MM.1S (cell line): ENCODE measurements around the gene RASA1.

ENCODE experiments used
- EZH2phosphoT487 ChIP-seq: fragments of 300-600 bp; sonication (generic); IDR thresholded peaks from 2 replicates; pipeline ENCODE4 v1.6.1; 2018; ENCODE audit warnings: antibody characterized with exemption, low read length
- TF ChIP-seq, protein P1 (sequence below): fragments of 300-600 bp; sonication (generic); IDR thresholded peaks from 2 replicates; pipeline ENCODE4 v1.5.1; 2016; ENCODE audit warnings: antibody characterized with exemption, low read length, mixed read lengths

DNA sequence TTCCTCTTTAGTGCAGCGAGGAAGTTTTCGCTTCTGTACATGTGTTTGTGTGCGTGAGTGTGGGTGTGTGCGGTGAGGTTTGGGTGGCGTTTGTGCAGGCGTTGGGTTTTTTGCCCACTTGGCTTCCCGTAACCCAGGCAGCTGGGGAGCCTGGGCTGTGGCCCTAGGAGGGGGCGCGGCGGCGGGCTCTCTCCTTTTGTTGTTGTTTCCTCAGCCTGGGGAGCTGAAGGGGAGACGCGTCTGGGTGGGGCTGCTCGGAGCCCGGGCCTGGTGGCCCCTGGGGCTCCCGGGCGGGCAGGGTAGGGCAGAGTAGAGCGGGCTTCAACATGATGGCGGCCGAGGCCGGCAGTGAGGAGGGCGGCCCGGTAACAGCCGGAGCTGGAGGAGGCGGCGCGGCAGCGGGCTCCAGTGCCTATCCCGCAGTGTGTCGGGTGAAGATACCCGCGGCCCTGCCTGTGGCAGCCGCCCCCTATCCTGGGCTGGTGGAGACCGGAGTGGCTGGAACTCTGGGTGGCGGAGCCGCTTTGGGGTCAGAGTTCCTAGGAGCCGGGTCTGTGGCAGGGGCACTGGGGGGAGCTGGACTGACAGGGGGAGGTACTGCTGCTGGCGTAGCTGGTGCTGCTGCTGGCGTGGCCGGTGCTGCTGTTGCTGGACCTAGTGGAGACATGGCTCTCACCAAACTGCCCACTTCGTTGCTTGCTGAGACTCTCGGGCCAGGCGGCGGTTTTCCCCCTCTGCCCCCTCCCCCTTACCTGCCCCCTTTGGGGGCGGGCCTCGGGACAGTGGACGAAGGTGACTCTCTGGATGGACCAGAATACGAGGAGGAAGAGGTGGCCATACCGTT, 665 bp downstream of the RASA1 start:
- TF ChIP-seq, protein P1, sequence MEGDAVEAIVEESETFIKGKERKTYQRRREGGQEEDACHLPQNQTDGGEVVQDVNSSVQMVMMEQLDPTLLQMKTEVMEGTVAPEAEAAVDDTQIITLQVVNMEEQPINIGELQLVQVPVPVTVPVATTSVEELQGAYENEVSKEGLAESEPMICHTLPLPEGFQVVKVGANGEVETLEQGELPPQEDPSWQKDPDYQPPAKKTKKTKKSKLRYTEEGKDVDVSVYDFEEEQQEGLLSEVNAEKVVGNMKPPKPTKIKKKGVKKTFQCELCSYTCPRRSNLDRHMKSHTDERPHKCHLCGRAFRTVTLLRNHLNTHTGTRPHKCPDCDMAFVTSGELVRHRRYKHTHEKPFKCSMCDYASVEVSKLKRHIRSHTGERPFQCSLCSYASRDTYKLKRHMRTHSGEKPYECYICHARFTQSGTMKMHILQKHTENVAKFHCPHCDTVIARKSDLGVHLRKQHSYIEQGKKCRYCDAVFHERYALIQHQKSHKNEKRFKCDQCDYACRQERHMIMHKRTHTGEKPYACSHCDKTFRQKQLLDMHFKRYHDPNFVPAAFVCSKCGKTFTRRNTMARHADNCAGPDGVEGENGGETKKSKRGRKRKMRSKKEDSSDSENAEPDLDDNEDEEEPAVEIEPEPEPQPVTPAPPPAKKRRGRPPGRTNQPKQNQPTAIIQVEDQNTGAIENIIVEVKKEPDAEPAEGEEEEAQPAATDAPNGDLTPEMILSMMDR: no peak
- TF ChIP-seq EZH2phosphoT487: no peak
